K562 (cell line): ENCODE measurements around the gene RNLS. TPM values are rescaled to one million over a fixed set of nuclear protein-coding genes. Genes with fewer than 3 reads are reported as not detected.

Source experiments
- ATAC-seq: fragments of 200-7000 bp; cut with Tn5 transposase; 3 replicates; pipeline ENCODE4 v1.9.1; 2020; ENCODE audit warnings: moderate library complexity
- BruUV-seq: library from RNA; stranded (reverse); fragments of 400-500 nt; replicated peaks from 2 replicates; lab custom pipeline; 2021; lab: Mats Ljungman, UMichigan
- CTCF ChIA-PET: fragments of 300-600 bp; formaldehyde crosslinking; extraction: SDS; loops from one replicate; lab custom pipeline; 2021; ENCODE audit warnings: low intra/inter-chr PET ratio; lab: Yijun Ruan, JAX
- POLR2A ChIA-PET: fragments of 300-600, 350-650 bp; sonication (Branson Sonifier 250); formaldehyde crosslinking; extraction: SDS; loops from one replicate; lab custom pipeline; 2021; ENCODE audit warnings: antibody characterized with exemption, inconsistent platforms; lab: Yijun Ruan, JAX
- DNase-seq, 4 experiments: peaks; one replicate each; pipeline versions ENCODE4 v3.0.0 to v3.0.0-alpha.2; 2011 to 2018; ENCODE audit warnings: low spot score in 3 of 4, mixed read lengths in 3 of 4; ENCODE audit errors: extremely low read depth in 1 of 4
- FAIRE-seq: peaks from 2 replicates; lab custom pipeline; 2011; peaks lifted over from hg19 to GRCh38; lab: Jason Lieb, UNC
- H2AFZ ChIP-seq: 2 replicates; pipeline ENCODE4 v1.6.0; 2011; ENCODE audit warnings: low read depth, low read length, control low read depth, inconsistent platforms
- H3K27ac ChIP-seq: fragments of 200-600 bp; 3 replicates; pipeline ENCODE4 v1.8.0; 2011; ENCODE audit warnings: low read depth, mild to moderate bottlenecking, control low read depth, inconsistent platforms, low read length, moderate library complexity, mixed read lengths; ENCODE audit errors: extremely low read depth
- H3K27me3 ChIP-seq, 2 experiments: fragments of 300-600 bp in 1 of 2; 2 replicates in 1 of 2; 3 replicates in 1 of 2; pipeline versions ENCODE4 v1.6.0 to v1.8.0; 2011; ENCODE audit warnings: inconsistent platforms in 2 of 2, low read length in 2 of 2, mild to moderate bottlenecking in 1 of 2, mixed read lengths in 1 of 2, moderate library complexity in 1 of 2; ENCODE audit not compliant: control insufficient read depth in 2 of 2, insufficient read depth in 2 of 2
- H3K36me3 ChIP-seq: fragments of 300-600 bp; 3 replicates; pipeline ENCODE4 v1.8.0; 2011; ENCODE audit warnings: mild to moderate bottlenecking, low read length, inconsistent platforms; ENCODE audit not compliant: control insufficient read depth, insufficient read depth
- H3K4me1 ChIP-seq, 2 experiments: fragments of 200-600 bp in 1 of 2; replicated peaks in 1 of 2; 2 replicates in 1 of 2; 3 replicates in 1 of 2; pipeline versions ENCODE4 v1.5.1 to v1.8.0; 2011; ENCODE audit warnings: inconsistent platforms in 2 of 2, low read length in 2 of 2, mild to moderate bottlenecking in 1 of 2, mixed read lengths in 1 of 2, moderate library complexity in 1 of 2; ENCODE audit not compliant: control insufficient read depth in 2 of 2, insufficient read depth in 2 of 2
- H3K4me2 ChIP-seq: 2 replicates; pipeline ENCODE4 v1.6.1; 2011; ENCODE audit warnings: low read length, control low read depth, inconsistent platforms, mixed read lengths; ENCODE audit not compliant: insufficient read depth
- H3K4me3 ChIP-seq: fragments of 200-600 bp; sonication (generic), shearing (Covaris generic); 2 replicates; pipeline ENCODE4 v1.5.1; 2016; ENCODE audit warnings: control low read depth, inconsistent platforms
- H3K79me2 ChIP-seq: fragments of 200-600 bp; 3 replicates; pipeline ENCODE4 v1.8.0; 2011; ENCODE audit warnings: low read length, inconsistent platforms; ENCODE audit not compliant: control insufficient read depth, insufficient read depth
- H3K9ac ChIP-seq, 2 experiments: 2 replicates each; pipeline versions ENCODE4 v1.6.0 to v1.6.1; 2011; ENCODE audit warnings: low read depth in 2 of 2, low read length in 2 of 2, control low read depth in 1 of 2, inconsistent platforms in 1 of 2, mild to moderate bottlenecking in 1 of 2, mixed read lengths in 1 of 2; ENCODE audit not compliant: insufficient read depth in 1 of 2
- H3K9me1 ChIP-seq: one replicate; pipeline ENCODE4 v1.6.0; 2011; ENCODE audit warnings: inconsistent platforms, mild to moderate bottlenecking, low read length, moderate library complexity; ENCODE audit not compliant: control insufficient read depth, insufficient read depth
- H3K9me3 ChIP-seq: replicated peaks from 2 replicates; pipeline ENCODE4 v1.5.1; 2011; ENCODE audit warnings: low read depth, low read length, inconsistent platforms; ENCODE audit not compliant: control insufficient read depth, insufficient read depth
- H4K20me1 ChIP-seq: replicated peaks from 2 replicates; pipeline ENCODE4 v1.6.1; 2011; ENCODE audit warnings: low read length, inconsistent platforms, mixed read lengths; ENCODE audit not compliant: control insufficient read depth, insufficient read depth
- CBX8 ChIP-seq: fragments of 200-600 bp; sonication (generic); IDR thresholded peaks from 2 replicates; pipeline ENCODE4 v1.6.1; 2012; ENCODE audit warnings: borderline replicate concordance, mixed run types, low read depth, mild to moderate bottlenecking, moderate library complexity, mixed read lengths, low read length, control low read depth, inconsistent platforms; ENCODE audit not compliant: poor library complexity, severe bottlenecking; ENCODE audit errors: extremely low read depth
- CEBPB ChIP-seq: fragments of 450-650 bp; IDR thresholded peaks from 2 replicates; pipeline ENCODE4 v1.6.1; 2016; ENCODE audit warnings: missing genetic modification characterization, missing compliant biosample characterization
- CHD4 ChIP-seq: fragments of 200-600 bp; sonication (generic); IDR thresholded peaks from 3 replicates; pipeline ENCODE4 v1.6.1; 2012; ENCODE audit warnings: low read depth, mild to moderate bottlenecking, mixed read lengths, low read length, inconsistent platforms; ENCODE audit not compliant: insufficient read depth, insufficient replicate concordance, poor library complexity, severe bottlenecking
- E4F1 ChIP-seq: fragments of 250-450 bp; sonication (Bioruptor Pico); IDR thresholded peaks from 2 replicates; pipeline ENCODE4 v1.5.0; 2021; ENCODE audit warnings: mild to moderate bottlenecking, borderline replicate concordance
- ETS2 ChIP-seq: IDR thresholded peaks from 2 replicates; pipeline ENCODE4 v1.6.1; 2016; ENCODE audit warnings: borderline replicate concordance, missing genetic modification characterization, mild to moderate bottlenecking, moderate library complexity, missing compliant biosample characterization; ENCODE audit not compliant: poor library complexity, severe bottlenecking
- GATAD2B ChIP-seq: fragments of 450-650 bp; IDR thresholded peaks from 2 replicates; pipeline ENCODE4 v1.6.1; 2017; ENCODE audit warnings: mild to moderate bottlenecking, borderline replicate concordance
- HLTF ChIP-seq: fragments of 450-650 bp; IDR thresholded peaks from 2 replicates; pipeline ENCODE4 v1.6.1; 2016
- IRF9 ChIP-seq: fragments of 450-650 bp; IDR thresholded peaks from 2 replicates; pipeline ENCODE4 v1.6.1; 2016; ENCODE audit warnings: missing biosample characterization, missing genetic modification characterization
- MEIS2 ChIP-seq: fragments of 450-650 bp; IDR thresholded peaks from 2 replicates; pipeline ENCODE4 v1.6.1; 2014; ENCODE audit warnings: mild to moderate bottlenecking; ENCODE audit not compliant: partially characterized antibody
- MXI1 ChIP-seq: IDR thresholded peaks from 2 replicates; pipeline ENCODE4 v1.6.1; 2011; ENCODE audit warnings: low read depth, mild to moderate bottlenecking, improper control_type of control experiment, low read length
- NR3C1 ChIP-seq: sonication (generic); formaldehyde crosslinking; IDR thresholded peaks from 2 replicates; pipeline ENCODE4 v1.8.1; 2022; ENCODE audit warnings: missing genetic modification reagents
- PYGO2 ChIP-seq: fragments of 450-650 bp; IDR thresholded peaks from 2 replicates; pipeline ENCODE4 v1.6.1; 2016; ENCODE audit warnings: mild to moderate bottlenecking, missing genetic modification characterization, moderate library complexity, missing compliant biosample characterization
- ZBTB49 ChIP-seq: sonication (generic); formaldehyde crosslinking; IDR thresholded peaks from 2 replicates; pipeline ENCODE4 v1.8.0; 2022; ENCODE audit warnings: missing genetic modification reagents, mild to moderate bottlenecking, borderline replicate concordance
- ZC3H8 ChIP-seq: fragments of 450-650 bp; IDR thresholded peaks from 2 replicates; pipeline ENCODE4 v1.6.1; 2017
- ZNF398 ChIP-seq: fragments of 250-450 bp; sonication (Bioruptor Pico); IDR thresholded peaks from 2 replicates; pipeline ENCODE4 v1.8.0; 2021; ENCODE audit warnings: moderate library complexity, mild to moderate bottlenecking, inconsistent platforms
- WGBS: fragments of 100-300 bp; shearing (Covaris generic); methylation state at CpG from one replicate; pipeline ENCODE4 v1.1.6; 2016; ENCODE audit warnings: low coverage, mixed read lengths; ENCODE audit not compliant: insufficient coverage; ENCODE audit errors: missing lambda C conversion rate; 5-methylcytosine and 5-hydroxymethylcytosine counted together
- in situ Hi-C: fragments of 300-500 bp; cut with MboI; formaldehyde crosslinking; loops from 4 replicates; pipeline ENCODE4 v1.15.0; 2018; ENCODE audit warnings: inconsistent platforms, mixed read lengths
- intact Hi-C: fragments of 100-400 bp; cut with micrococcal nuclease; formaldehyde crosslinking; loops from 2 replicates; pipeline ENCODE4 v1.14.2; 2022
- polyA plus RNA-seq, 8 experiments: library from polyadenylated mRNA; depleted of rRNA in 4 of 8; stranded (reverse) in 5 of 8; unstranded in 3 of 8; fragments of >200 nt; fragmentation: Nextera tagmentation in 2 of 8; fragmentation: Illumina TruSeq in 1 of 8; extraction: Ambion mirVana in 2 of 8; extraction: Trizol in 1 of 8; gene quantifications; 2 replicates each; pipeline versions ENCODE4 v1.2.1 to v1.2.3, GENCODE V29; 2011 to 2014; ENCODE audit warnings: inconsistent platforms in 1 of 8, missing spikeins in 1 of 8
- total RNA-seq, 7 experiments: library from RNA; depleted of rRNA in 6 of 7; stranded (reverse); fragments of >200 nt in 6 of 7; fragmentation: Illumina TruSeq in 2 of 7; extraction: Trizol in 2 of 7; gene quantifications; 2 replicates each; pipeline versions ENCODE4 v1.2.1 to v1.2.3, GENCODE V29; 2011 to 2021; ENCODE audit warnings: low replicate concordance in 1 of 7

Gene RNLS
- total and polyA plus RNA-seq, 9 of the 15 experiments (the other 6 are each of a cell fraction or from before 2014, with no cell fraction given), result 0.14 to 0.72 (median 0.41) TPM; not detected in 3

GRCh38 chr10:88508796-88509195, 74.3 kb downstream of the RNLS start:
- no peak overlapping the region for H3K9ac ChIP-seq
- no peak overlapping the region for H2AFZ ChIP-seq
- FAIRE-seq (no peak), DNase-seq (no peak), ATAC-seq (no peak)
- ChIA-PET POLR2A (no interaction called here), CTCF (no interaction called here)
- no peaks in the 10 kb centered on the region for H3K27me3 ChIP-seq
- in situ Hi-C loops (no loop called here), intact Hi-C loops (no loop called here)
- H3K4me2 ChIP-seq, result no peak overlapping the region
- no peaks in the 10 kb centered on the region for H3K9me3 ChIP-seq
- WGBS, result 0% methylated on average over 2 of the region's 3 CpGs
- no peaks in the 10 kb centered on the region for H3K36me3 ChIP-seq
- H3K4me3 ChIP-seq, result no peak overlapping the region
- no peaks in the 10 kb centered on the region for H3K9me1 ChIP-seq
- BruUV-seq, result no TSS peak
- H3K27ac ChIP-seq, result no peak overlapping the region
- H4K20me1 ChIP-seq, result no peaks in the 10 kb centered on the region
- no peaks in the 10 kb centered on the region for H3K79me2 ChIP-seq
- H3K4me1 ChIP-seq, result no peaks in the 10 kb centered on the region
- no peak for TF ChIP-seq NR3C1
- TF ChIP-seq HLTF, result no peak
- TF ChIP-seq ZC3H8, result no peak
- no peak for TF ChIP-seq MXI1
- no peak for TF ChIP-seq CHD4
- no peak for TF ChIP-seq GATAD2B
- TF ChIP-seq CBX8, result no peak
- no peak for TF ChIP-seq ZBTB49 (CRISPR knock-in tag)
- TF ChIP-seq PYGO2 (tag), result no peak
- no peak for TF ChIP-seq CEBPB (tag)
- TF ChIP-seq MEIS2, result no peak
- TF ChIP-seq ZNF398 (CRISPR knock-in tag), result no peak
- no peak for TF ChIP-seq ETS2 (tag)
- no peak for TF ChIP-seq IRF9
- no peak for TF ChIP-seq E4F1 (CRISPR knock-in tag)
